NCI-H2196 treated with DMSO at 0.1 percent for 48 hours (cell line): ENCODE measurements around the gene MUC21.
"Not testable (repeated sequence)": the region's sequence is repeated elsewhere in the genome, so short reads cannot be mapped to it uniquely, and the experiment has no call there.

ENCODE experiments used
- DNase-seq: peaks from one replicate; lab custom pipeline; 2025; ENCODE audit not compliant: unreplicated experiment; lab: John Stamatoyannopoulos, UW

The MUC21 gene

GRCh38 chr6:30966154-30966553 is 17.4 kb upstream of the MUC21 start:
- no peak for DNase-seq

- not testable (repeated sequence) for DNase-seq
Measured at GRCh38 chr6:30969171-30969570, 14.3 kb upstream of the MUC21 start.

GRCh38 chr6:30970946-30971345 is 12.6 kb upstream of the MUC21 start:
- DNase-seq, result no peak

GRCh38 chr6:30972816-30973215 is 10.7 kb upstream of the MUC21 start:
- DNase-seq, result no peak

GRCh38 chr6:30974490-30975252 is 8.8 kb upstream of the MUC21 start:
- DNase-seq, result no peak

- DNase-seq, result no peak
Measured at GRCh38 chr6:30979141-30979540, 4.4 kb upstream of the MUC21 start.

- DNase-seq, result no peak
Measured at GRCh38 chr6:30979690-30980089, 3.8 kb upstream of the MUC21 start.

- no peak for DNase-seq
Measured at GRCh38 chr6:30981942-30982772, 1.4 kb upstream of the MUC21 start.

- DNase-seq, result no peak
Measured at GRCh38 chr6:30985490-30985889, 2.0 kb downstream of the MUC21 start.

GRCh38 chr6:30987304-30987703 is 3.8 kb downstream of the MUC21 start:
- no peak for DNase-seq

- no peak for DNase-seq
Measured at GRCh38 chr6:30988209-30988825, 4.8 kb downstream of the MUC21 start.

GRCh38 chr6:30990422-30991086 is 7.0 kb downstream of the MUC21 start:
- DNase-seq, result no peak

- DNase-seq, result no peak
Measured at GRCh38 chr6:30991891-30992290, 8.4 kb downstream of the MUC21 start.

- no peak for DNase-seq
Measured at GRCh38 chr6:30997301-30997700, 13.8 kb downstream of the MUC21 start.

- no peak for DNase-seq
Measured at GRCh38 chr6:30998785-30999184, 15.3 kb downstream of the MUC21 start.

GRCh38 chr6:31000067-31000860 is 16.7 kb downstream of the MUC21 start:
- not testable (repeated sequence) for DNase-seq

GRCh38 chr6:31001281-31001888 is 17.9 kb downstream of the MUC21 start:
- DNase-seq, result no peak

GRCh38 chr6:31002471-31002870 is 19.0 kb downstream of the MUC21 start:
- DNase-seq, result no peak

GRCh38 chr6:31004794-31005193 is 21.3 kb downstream of the MUC21 start:
- DNase-seq, result no peak
